Lower leg skin (tissue), 4 donors: ENCODE data around the gene SORCS2. TPM values are rescaled to one million over a fixed set of nuclear protein-coding genes. Genes with fewer than 3 reads are reported as not detected.

Experiments used
- DNase-seq, 2 donors: peaks; one replicate each; pipeline ENCODE4 v3.0.0-alpha.2; 2019; ENCODE audit warnings: low spot score in 2 of 2
- H3K4me3 ChIP-seq: fragments of 200-600 bp; sonication (generic); 2 replicates; pipeline ENCODE4 v1.5.1; 2017; ENCODE audit warnings: mild to moderate bottlenecking, low read depth; ENCODE audit not compliant: poor library complexity, severe bottlenecking
- POLR2A ChIP-seq, 2 donors: fragments of 450-650 bp; IDR thresholded peaks; one replicate each; pipeline ENCODE4 v1.6.1; 2016 to 2017; ENCODE audit warnings: antibody characterized with exemption in 2 of 2, mild to moderate bottlenecking in 1 of 2, moderate library complexity in 1 of 2
- WGBS, 2 donors: methylation state at CpG; one replicate each; pipeline ENCODE4 v1.1.5; 2018; 5-methylcytosine and 5-hydroxymethylcytosine counted together
- intact Hi-C: fragments of 100-400 bp; cut with DNase I; formaldehyde crosslinking; loops from one replicate; pipeline ENCODE4 v1.15.0; 2023; ENCODE audit warnings: low total_unique reads
- total RNA-seq, 4 donors: library from RNA; depleted of rRNA; stranded (reverse); fragments of >200 nt; gene quantifications; one replicate each; pipeline ENCODE4 v1.1.0, GENCODE V29; 2016
- TF ChIP-seq, protein P1 (sequence below), 3 donors: fragments of 450-650 bp; IDR thresholded peaks; one replicate each; pipeline ENCODE4 v1.5.1; 2016; ENCODE audit warnings: antibody characterized with exemption in 3 of 3, mild to moderate bottlenecking in 3 of 3, moderate library complexity in 2 of 3

SORCS2 gene
- total RNA-seq, 4 donors from 2014 or later = 1.1 to 6.4 (median 1.5) TPM

DNA sequence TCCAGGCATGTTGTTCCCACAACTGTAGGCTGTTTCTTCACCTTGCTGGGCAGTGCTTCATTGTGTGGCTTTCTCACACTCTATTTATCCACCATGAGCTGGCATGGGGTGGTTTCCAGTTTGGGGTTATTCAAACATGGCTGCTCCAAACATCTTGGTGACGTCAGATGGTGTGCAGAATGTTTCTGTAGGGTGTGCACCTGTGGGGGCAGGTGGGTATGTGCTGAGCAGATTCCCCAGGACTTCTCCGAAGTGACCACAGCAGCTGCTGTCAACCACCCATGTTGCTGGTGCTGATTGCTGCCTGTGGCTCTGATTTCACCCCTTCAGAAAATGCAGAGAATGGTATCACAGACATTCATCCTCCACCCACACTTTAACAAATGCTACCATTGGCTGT is 247.4 kb downstream of the SORCS2 start:
- WGBS, 2 donors = 94 to 98% methylated on average over 2 of the region's 2 CpGs
- intact Hi-C loops = no loop called here
- no peak for DNase-seq

DNA sequence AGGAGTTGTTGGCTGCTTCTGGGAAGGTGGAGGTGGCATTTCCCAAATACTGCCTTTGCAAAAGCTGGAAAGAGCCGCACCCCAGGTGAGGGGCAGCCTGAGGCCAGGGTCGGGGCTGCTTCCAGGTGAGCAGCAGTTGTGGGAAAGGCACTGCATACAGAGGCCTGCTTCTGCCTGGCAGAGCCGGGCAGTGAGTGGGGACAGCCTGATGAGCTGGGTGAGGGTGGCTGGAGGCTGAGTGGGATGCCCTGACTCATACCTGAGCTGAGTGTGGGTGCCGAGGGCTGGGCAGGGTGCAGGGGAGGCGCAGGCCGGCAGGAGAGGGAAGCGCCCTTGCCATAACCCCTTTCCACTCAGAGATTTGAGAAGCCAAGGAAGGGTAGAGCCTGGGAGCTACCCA is 248.9 kb downstream of the SORCS2 start:
- 73 to 90% methylated on average over 7 of the region's 7 CpGs for WGBS, 2 donors
- H3K4me3 ChIP-seq = no peak overlapping the region
- TF ChIP-seq, protein P1, sequence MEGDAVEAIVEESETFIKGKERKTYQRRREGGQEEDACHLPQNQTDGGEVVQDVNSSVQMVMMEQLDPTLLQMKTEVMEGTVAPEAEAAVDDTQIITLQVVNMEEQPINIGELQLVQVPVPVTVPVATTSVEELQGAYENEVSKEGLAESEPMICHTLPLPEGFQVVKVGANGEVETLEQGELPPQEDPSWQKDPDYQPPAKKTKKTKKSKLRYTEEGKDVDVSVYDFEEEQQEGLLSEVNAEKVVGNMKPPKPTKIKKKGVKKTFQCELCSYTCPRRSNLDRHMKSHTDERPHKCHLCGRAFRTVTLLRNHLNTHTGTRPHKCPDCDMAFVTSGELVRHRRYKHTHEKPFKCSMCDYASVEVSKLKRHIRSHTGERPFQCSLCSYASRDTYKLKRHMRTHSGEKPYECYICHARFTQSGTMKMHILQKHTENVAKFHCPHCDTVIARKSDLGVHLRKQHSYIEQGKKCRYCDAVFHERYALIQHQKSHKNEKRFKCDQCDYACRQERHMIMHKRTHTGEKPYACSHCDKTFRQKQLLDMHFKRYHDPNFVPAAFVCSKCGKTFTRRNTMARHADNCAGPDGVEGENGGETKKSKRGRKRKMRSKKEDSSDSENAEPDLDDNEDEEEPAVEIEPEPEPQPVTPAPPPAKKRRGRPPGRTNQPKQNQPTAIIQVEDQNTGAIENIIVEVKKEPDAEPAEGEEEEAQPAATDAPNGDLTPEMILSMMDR (IDR thresholded peaks at IDR 0.05) = no peak
- no peak for TF ChIP-seq POLR2A (IDR thresholded peaks at IDR 0.05)
- intact Hi-C loops = no loop called here
- no peak for DNase-seq

More for the DNA sequence above, 247.4 kb downstream of the SORCS2 start:
- no peak overlapping the region for H3K4me3 ChIP-seq
- TF ChIP-seq, protein P1 (IDR thresholded peaks at IDR 0.05) = no peak
- no peak for TF ChIP-seq POLR2A (IDR thresholded peaks at IDR 0.05)

DNA sequence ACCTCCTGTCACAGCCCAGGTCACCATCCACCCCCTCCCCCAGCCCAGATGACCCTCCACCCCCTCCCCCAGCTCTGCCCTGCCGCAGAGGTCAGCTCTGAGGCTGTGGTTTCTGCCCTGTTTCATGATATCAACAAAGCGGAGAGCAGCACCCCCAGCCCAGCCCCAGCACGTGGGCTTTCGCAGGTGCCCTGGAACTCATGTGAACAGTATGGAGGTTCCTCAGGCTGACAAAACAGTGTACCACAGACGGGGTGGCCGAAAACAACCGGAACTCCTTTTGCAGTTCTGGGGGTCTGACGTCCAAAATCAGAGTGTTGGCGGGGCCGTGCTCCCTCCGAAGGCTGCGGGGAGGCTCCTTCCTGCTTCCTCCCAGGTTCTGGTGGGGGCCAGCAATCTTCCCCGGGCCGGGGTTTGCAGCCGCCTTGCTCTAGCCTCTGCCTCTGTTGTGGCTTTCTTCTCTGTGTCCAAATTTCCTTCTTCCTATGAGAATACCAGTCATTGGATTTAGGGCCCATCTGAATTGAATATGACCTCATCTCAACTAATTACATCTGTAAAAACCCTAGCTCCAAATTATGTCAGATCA is 250.3 kb downstream of the SORCS2 start:
- TF ChIP-seq, protein P1 (IDR thresholded peaks at IDR 0.05) = no peak
- TF ChIP-seq POLR2A (IDR thresholded peaks at IDR 0.05) = no peak
- no peak for DNase-seq
- no peak overlapping the region for H3K4me3 ChIP-seq
- intact Hi-C loops = no loop called here
- 73 to 80% methylated on average over 14 to 15 of the region's 15 CpGs for WGBS, 2 donors

DNA sequence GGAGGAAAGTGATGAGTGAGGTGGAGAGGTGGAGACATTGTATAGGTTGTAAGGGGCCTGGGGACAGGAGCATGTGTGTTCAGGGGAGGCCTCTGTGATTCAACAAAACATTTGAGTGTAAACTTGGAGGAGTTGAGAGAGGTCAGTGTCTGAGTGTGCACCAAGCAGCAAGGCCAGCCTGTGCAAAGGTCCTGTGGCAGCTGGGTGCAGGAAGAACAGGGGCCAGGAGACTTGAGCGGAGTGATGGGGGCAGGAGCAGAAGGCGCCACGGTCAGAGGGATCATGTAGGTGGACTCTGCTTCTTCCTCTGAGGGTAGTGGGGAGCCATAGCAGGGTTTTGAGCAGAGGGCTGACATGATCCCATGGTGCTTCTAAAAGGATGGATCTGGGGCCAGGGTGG is 252.0 kb downstream of the SORCS2 start:
- TF ChIP-seq, protein P1 (IDR thresholded peaks at IDR 0.05) = no peak
- no peak for TF ChIP-seq POLR2A (IDR thresholded peaks at IDR 0.05)
- no peak for DNase-seq
- intact Hi-C loops = no loop called here
- WGBS, 2 donors = 73 to 94% methylated on average over 3 of the region's 3 CpGs
- no peak overlapping the region for H3K4me3 ChIP-seq

DNA sequence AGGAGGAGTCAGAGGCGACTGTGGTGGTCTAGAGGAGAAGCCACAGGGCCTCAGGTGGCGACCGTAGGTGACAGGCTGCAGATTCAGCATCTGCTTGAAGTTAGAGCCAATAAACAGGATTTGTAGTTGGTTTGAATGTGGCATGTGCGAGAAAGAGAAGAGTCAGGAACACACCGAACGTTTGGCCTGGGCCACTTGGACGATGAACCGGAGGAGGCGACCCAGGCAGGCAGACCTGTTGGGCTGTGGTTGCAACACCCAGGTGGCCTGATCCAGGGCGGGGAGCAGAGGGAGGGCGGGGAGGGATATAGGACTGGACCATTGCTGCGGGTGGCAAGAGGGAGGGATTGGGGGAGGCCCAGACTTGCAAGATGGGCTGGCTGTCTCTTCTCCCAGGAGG is 252.4 kb downstream of the SORCS2 start:
- intact Hi-C loops = no loop called here
- no peak overlapping the region for H3K4me3 ChIP-seq
- no peak for DNase-seq
- 75 to 76% methylated on average over 12 of the region's 12 CpGs for whole genome bisulfite sequencing, 2 donors
- no peak for TF ChIP-seq POLR2A (IDR thresholded peaks at IDR 0.05)
- TF ChIP-seq, protein P1 (IDR thresholded peaks at IDR 0.05) = no peak

DNA sequence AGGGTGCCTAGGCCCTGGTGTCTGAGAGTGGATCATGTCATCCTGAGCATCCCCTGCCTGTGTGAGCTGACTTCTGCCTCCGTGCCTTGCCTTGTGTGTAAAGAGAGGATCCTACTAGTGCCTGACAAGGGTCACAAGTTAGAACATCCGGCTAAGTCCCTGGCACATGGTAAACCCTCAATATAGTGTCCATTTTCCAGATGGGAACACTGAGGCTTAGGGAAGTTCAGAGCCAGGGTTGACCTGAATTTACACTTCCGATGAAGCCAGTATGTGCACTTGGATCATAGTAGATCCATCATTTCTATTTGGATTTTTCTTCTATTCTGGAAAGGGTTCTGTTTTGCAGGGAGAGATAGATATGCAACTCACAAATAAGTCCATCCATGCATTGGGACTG is 254.9 kb downstream of the SORCS2 start:
- intact Hi-C loops = no loop called here
- no peak overlapping the region for H3K4me3 ChIP-seq
- DNase-seq = no peak
- no peak for TF ChIP-seq POLR2A (IDR thresholded peaks at IDR 0.05)
- TF ChIP-seq, protein P1 (IDR thresholded peaks at IDR 0.05) = no peak
- WGBS, 2 donors = 96% methylated on average over 3 of the region's 3 CpGs
